ENCODE results near the gene CPXCR1. TPM values are rescaled to one million over a fixed set of nuclear protein-coding genes. Genes with fewer than 3 reads are reported as not detected.
"Not testable (repeated sequence)": the region's sequence is repeated elsewhere in the genome, so short reads cannot be mapped to it uniquely, and the experiment has no call there.

Gene CPXCR1
- not detected for total RNA-seq

DNA sequence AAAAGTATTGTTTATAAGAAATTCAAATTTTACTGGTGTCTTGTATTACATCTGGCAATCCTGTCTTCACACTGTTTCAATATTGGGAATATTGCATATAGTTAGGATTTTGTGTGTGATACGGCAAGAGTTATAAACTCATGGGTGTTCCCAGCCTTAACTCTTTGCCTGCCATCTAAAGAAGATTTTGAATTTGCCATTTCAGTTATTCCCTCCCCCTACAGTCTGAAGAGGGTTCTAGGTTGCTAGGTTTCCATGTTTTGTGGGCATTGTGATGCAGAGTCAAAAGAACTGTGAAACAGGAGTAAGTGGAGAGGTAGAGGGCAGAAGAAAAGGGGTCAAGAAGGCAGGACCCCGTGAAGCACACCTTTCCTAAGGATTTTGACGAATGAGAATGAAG, at the start of gene CPXCR1:
TSS of gene CPXCR1 (plus strand) at position 301 of the 400 bp plus-strand sequence. CDS start 6,190 bp downstream, outside the sequence.
- no peak within 1 kb of the TSS for H3K27ac ChIP-seq
- no peaks in the 10 kb centered on the region for H3K27me3 ChIP-seq
- no peaks in the 10 kb centered on the region for H3K4me1 ChIP-seq
- 42 to 70% methylated on average over 3 of the region's 3 CpGs for WGBS, 2 donors
- H3K36me3 ChIP-seq = no peaks in the 10 kb centered on the region
- H3K9me3 ChIP-seq = no peaks in the 10 kb centered on the region
- no peak within 1 kb of the TSS for H3K4me3 ChIP-seq
- no peak for DNase-seq (ENCODE audit: low spot score in 2 of 2)
- TF ChIP-seq POLR2A (IDR thresholded peaks at IDR 0.05) (no peak), EP300 (IDR thresholded peaks at IDR 0.05) (no peak)
- TF ChIP-seq, protein P1, sequence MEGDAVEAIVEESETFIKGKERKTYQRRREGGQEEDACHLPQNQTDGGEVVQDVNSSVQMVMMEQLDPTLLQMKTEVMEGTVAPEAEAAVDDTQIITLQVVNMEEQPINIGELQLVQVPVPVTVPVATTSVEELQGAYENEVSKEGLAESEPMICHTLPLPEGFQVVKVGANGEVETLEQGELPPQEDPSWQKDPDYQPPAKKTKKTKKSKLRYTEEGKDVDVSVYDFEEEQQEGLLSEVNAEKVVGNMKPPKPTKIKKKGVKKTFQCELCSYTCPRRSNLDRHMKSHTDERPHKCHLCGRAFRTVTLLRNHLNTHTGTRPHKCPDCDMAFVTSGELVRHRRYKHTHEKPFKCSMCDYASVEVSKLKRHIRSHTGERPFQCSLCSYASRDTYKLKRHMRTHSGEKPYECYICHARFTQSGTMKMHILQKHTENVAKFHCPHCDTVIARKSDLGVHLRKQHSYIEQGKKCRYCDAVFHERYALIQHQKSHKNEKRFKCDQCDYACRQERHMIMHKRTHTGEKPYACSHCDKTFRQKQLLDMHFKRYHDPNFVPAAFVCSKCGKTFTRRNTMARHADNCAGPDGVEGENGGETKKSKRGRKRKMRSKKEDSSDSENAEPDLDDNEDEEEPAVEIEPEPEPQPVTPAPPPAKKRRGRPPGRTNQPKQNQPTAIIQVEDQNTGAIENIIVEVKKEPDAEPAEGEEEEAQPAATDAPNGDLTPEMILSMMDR (IDR thresholded peaks at IDR 0.05) = no peak

GRCh38 chrX:88735835-88736234, 11.2 kb upstream of the CPXCR1 start:
- Histone ChIP-seq H3K4me3 (no peak overlapping the region), H3K36me3 (no peaks in the 10 kb centered on the region), H3K27ac (no peak overlapping the region), H3K9me3 (no peaks in the 10 kb centered on the region), H3K27me3 (no peaks in the 10 kb centered on the region), H3K4me1 (no peaks in the 10 kb centered on the region)
- TF ChIP-seq POLR2A (IDR thresholded peaks at IDR 0.05) = no peak
- no peak for TF ChIP-seq EP300 (IDR thresholded peaks at IDR 0.05)
- TF ChIP-seq, protein P1 (IDR thresholded peaks at IDR 0.05) = no peak
- no peak for DNase-seq (ENCODE audit: low spot score in 2 of 2)
- WGBS, 2 donors = 72 to 100% methylated on average over 3 to 4 of the region's 4 CpGs

- 90 to 95% methylated on average over 7 to 8 of the region's 11 CpGs for WGBS, 2 donors
- not testable (repeated sequence) for H3K27me3 ChIP-seq; H3K4me3 ChIP-seq; H3K27ac ChIP-seq; DNase-seq (ENCODE audit: low spot score in 2 of 2); H3K36me3 ChIP-seq; H3K9me3 ChIP-seq; H3K4me1 ChIP-seq
Observed at GRCh38 chrX:88746215-88746614, 810 bp upstream of the CPXCR1 start.

DNA sequence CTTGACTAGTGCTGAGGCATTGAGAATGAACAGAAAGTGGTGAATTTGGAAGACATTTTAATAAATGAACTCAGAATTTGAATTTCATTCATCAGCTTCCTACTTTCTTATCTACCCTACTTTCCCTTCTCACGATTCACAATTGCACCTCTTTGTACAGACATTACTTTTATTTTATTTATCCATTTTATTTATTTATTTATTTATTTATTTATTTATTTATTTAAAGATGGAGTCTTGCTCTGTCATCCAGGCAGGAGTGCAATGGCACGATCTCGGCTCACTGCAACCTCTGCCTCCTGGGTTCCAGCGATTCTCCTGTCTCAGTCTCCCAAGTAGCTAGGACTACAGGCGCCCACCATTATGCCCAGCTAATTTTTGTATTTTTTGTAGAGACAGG, 5.3 kb downstream of the CPXCR1 start:
- WGBS, 2 donors = 96 to 97% methylated on average over 5 of the region's 5 CpGs
- not testable (repeated sequence) for H3K27me3 ChIP-seq; H3K27ac ChIP-seq; DNase-seq (ENCODE audit: low spot score in 2 of 2); H3K36me3 ChIP-seq; H3K9me3 ChIP-seq; H3K4me1 ChIP-seq; H3K4me3 ChIP-seq

- TF ChIP-seq, protein P1 (IDR thresholded peaks at IDR 0.05) = no peak
- no peak for TF ChIP-seq EP300 (IDR thresholded peaks at IDR 0.05)
- H3K27ac ChIP-seq = no peak overlapping the region
- DNase-seq (ENCODE audit: low spot score in 2 of 2) = no peak
- no peak overlapping the region for H3K4me3 ChIP-seq
- H3K9me3 ChIP-seq = no peaks in the 10 kb centered on the region
- no peaks in the 10 kb centered on the region for H3K27me3 ChIP-seq
- H3K36me3 ChIP-seq = no peaks in the 10 kb centered on the region
- no peaks in the 10 kb centered on the region for H3K4me1 ChIP-seq
- WGBS, 2 donors = 76% methylated on average over 4 of the region's 4 CpGs; no CpG with 5 or more reads in 1 of the 2 donors
Observed at GRCh38 chrX:88789825-88790224, 42.8 kb downstream of the CPXCR1 start.

Data from tibial nerve (tissue), 4 donors.